T-helper 2 cell (primary cell): ENCODE results near the gene CDK11A.
"Not testable (repeated sequence)": the region's sequence is repeated elsewhere in the genome, so short reads cannot be mapped to it uniquely, and the experiment has no call there.

Experiments
- DNase-seq, 5 experiments: peaks; one replicate each; pipeline versions ENCODE4 v3.0.0 to v3.0.0-alpha.2; 2012 to 2022

Gene CDK11A

GRCh38 chr1:1754051-1754815 is 30.1 kb upstream of the CDK11A start:
- no peak for DNase-seq

GRCh38 chr1:1753607-1754005 is 29.4 kb upstream of the CDK11A start:
- DNase-seq: no peak

- DNase-seq: no peak
Observed at GRCh38 chr1:1752636-1753606, 28.8 kb upstream of the CDK11A start.

GRCh38 chr1:1752190-1752589 is 28.0 kb upstream of the CDK11A start:
- no peak for DNase-seq

- not testable (repeated sequence) for DNase-seq
Observed at GRCh38 chr1:1749941-1750340, 25.8 kb upstream of the CDK11A start.

GRCh38 chr1:1748686-1749321 is 24.6 kb upstream of the CDK11A start:
- no peak for DNase-seq

- DNase-seq: not testable (repeated sequence)
Observed at GRCh38 chr1:1746566-1746909, 22.4 kb upstream of the CDK11A start.

GRCh38 chr1:1745651-1746565 is 21.8 kb upstream of the CDK11A start:
- DNase-seq: peak; percentile 63 to 94 (median 82)

- DNase-seq: not testable (repeated sequence)
Observed at GRCh38 chr1:1742529-1742928, 18.4 kb upstream of the CDK11A start.

GRCh38 chr1:1741013-1741412 is 16.9 kb upstream of the CDK11A start:
- not testable (repeated sequence) for DNase-seq

GRCh38 chr1:1738799-1739337 is 14.7 kb upstream of the CDK11A start:
- DNase-seq: peak in 1 of 5 experiments; percentile 40

GRCh38 chr1:1737675-1738590 is 13.8 kb upstream of the CDK11A start:
- not testable (repeated sequence) for DNase-seq

GRCh38 chr1:1732381-1732780 is 8.2 kb upstream of the CDK11A start:
- no peak for DNase-seq

- no peak for DNase-seq
Observed at GRCh38 chr1:1730870-1731269, 6.7 kb upstream of the CDK11A start.

GRCh38 chr1:1730230-1730629 is 6.1 kb upstream of the CDK11A start:
- not testable (repeated sequence) for DNase-seq

GRCh38 chr1:1729116-1729816 is 5.1 kb upstream of the CDK11A start:
- not testable (repeated sequence) for DNase-seq

- peak in 2 of 5 experiments; percentile 60 to 78 for DNase-seq
Observed at GRCh38 chr1:1728308-1729005, 4.3 kb upstream of the CDK11A start.

GRCh38 chr1:1727131-1727651 is 3.0 kb upstream of the CDK11A start:
- not testable (repeated sequence) for DNase-seq

GRCh38 chr1:1726088-1726487 is 1.9 kb upstream of the CDK11A start:
- not testable (repeated sequence) for DNase-seq
